ENCODE measurements around the gene LTA.
A peak's percentile ranks its signal among the peaks of the same experiment; 100 is the strongest.

LTA gene

DNA sequence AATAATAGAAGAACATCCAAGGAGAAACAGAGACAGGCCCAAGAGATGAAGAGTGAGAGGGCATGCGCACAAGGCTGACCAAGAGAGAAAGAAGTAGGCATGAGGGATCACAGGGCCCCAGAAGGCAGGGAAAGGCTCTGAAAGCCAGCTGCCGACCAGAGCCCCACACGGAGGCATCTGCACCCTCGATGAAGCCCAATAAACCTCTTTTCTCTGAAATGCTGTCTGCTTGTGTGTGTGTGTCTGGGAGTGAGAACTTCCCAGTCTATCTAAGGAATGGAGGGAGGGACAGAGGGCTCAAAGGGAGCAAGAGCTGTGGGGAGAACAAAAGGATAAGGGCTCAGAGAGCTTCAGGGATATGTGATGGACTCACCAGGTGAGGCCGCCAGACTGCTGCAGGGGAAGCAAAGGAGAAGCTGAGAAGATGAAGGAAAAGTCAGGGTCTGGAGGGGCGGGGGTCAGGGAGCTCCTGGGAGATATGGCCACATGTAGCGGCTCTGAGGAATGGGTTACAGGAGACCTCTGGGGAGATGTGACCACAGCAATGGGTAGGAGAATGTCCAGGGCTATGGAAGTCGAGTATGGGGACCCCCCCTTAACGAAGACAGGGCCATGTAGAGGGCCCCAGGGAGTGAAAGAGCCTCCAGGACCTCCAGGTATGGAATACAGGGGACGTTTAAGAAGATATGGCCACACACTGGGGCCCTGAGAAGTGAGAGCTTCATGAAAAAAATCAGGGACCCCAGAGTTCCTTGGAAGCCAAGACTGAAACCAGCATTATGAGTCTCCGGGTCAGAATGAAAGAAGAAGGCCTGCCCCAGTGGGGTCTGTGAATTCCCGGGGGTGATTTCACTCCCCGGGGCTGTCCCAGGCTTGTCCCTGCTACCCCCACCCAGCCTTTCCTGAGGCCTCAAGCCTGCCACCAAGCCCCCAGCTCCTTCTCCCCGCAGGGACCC is 2.3 kb downstream of the LTA start:
- DNase-seq: peak; percentile 63

GRCh38 chr6:31575335-31575901 is 3.3 kb downstream of the LTA start, which contains the start of gene TNF:
Gene TNF, plus strand, starts transcription at chr6:31575565. Its CDS starts 177 bp downstream, at chr6:31575742.
- peak; percentile 97 for DNase-seq

GRCh38 chr6:31575952-31576685 is 4.0 kb downstream of the LTA start:
- no peak for DNase-seq

DNA sequence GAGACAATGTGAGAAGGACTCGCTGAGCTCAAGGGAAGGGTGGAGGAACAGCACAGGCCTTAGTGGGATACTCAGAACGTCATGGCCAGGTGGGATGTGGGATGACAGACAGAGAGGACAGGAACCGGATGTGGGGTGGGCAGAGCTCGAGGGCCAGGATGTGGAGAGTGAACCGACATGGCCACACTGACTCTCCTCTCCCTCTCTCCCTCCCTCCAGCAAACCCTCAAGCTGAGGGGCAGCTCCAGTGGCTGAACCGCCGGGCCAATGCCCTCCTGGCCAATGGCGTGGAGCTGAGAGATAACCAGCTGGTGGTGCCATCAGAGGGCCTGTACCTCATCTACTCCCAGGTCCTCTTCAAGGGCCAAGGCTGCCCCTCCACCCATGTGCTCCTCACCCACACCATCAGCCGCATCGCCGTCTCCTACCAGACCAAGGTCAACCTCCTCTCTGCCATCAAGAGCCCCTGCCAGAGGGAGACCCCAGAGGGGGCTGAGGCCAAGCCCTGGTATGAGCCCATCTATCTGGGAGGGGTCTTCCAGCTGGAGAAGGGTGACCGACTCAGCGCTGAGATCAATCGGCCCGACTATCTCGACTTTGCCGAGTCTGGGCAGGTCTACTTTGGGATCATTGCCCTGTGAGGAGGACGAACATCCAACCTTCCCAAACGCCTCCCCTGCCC is 4.9 kb downstream of the LTA start:
- DNase-seq: no peak

GRCh38 chr6:31577579-31577966 is 5.5 kb downstream of the LTA start:
- DNase-seq: no peak

DNA sequence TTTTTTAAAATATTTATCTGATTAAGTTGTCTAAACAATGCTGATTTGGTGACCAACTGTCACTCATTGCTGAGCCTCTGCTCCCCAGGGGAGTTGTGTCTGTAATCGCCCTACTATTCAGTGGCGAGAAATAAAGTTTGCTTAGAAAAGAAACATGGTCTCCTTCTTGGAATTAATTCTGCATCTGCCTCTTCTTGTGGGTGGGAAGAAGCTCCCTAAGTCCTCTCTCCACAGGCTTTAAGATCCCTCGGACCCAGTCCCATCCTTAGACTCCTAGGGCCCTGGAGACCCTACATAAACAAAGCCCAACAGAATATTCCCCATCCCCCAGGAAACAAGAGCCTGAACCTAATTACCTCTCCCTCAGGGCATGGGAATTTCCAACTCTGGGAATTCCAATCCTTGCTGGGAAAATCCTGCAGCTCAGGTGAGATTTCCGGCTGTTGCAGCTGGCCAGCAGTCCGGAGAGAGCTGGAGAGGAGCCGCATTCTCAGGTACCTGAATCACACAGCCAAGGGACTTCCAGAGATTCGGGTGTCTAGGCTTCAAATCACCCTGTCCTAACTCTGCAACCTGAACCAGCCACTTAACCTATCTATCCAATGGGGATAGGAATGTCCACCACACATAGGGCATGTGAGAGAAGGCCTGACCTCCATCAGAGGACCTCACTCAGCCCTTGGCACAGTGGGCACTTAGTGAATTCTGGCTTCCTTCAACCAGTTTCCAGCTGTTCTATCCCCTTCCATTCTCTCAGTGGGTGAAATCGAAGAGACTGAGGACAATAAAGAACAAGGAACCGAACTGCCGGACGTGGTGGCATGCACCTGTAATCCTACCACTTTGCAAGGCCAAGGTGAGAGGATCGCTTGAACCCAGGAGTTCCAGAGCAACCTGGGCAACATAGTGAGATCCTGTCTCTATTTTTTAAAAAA is 6.4 kb downstream of the LTA start:
- no peak for DNase-seq

DNA sequence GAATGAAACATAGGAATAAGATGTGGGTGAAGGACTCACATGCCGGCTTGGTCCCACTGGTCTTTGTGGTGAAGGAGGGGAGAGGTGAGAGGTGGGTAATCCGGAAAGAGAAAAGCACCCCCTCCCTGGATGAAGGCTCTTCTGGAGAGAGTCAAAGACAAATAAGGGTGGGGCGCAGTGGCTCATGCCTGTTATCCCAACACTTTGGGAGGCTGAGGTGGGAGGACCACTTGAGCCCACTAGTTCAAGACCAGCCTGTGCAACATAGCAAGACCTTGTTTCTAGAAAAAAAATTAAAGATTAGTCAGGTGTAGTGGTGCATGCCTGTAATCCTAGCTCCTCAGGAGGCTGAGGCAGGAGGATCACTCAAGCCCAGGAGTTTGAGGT is 7.0 kb downstream of the LTA start:
- DNase-seq: no peak

DNA sequence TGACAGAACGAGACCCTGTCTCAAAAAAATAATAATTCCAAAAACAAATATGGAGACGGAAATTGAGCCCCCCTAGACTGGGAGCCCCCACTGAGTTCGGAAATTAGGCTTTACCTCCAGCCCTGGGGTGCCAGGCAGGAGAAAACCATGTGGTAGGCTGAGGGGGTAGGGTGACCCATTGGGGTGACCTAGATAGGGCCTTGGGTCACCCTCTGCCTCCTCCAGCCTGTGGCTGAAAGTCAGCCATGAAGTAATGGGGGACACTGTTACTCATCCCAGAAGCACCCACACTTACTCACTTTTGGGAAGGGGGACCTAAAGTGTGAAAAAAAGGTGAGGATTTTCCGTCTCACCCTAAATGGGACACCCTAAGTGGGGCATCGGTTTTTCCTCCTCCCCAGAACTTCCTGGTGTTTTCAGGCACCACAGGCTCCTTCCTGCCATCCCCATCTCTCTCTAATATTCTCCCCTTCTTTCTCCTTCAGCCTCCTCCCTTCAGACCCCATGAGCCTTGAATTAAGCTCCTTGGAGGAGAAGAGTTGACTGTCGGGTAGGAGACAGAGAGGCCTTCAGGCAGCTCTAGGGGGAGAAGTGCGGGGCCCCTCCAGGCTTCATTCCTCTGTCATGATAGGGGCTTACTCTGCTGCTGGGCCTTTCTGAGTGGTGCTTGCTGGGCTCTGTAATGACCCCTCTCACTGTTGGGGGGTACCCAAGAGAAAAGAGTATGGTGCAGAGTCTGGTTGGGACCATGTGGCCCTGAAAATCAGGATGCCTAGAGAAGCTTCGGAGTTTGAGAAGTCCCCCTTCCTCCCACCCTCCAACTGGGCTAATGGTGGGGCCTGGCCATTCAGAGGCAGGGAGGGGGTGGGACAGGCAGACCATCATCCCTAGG is 7.7 kb downstream of the LTA start:
- no peak for DNase-seq

- no peak for DNase-seq
Measured at GRCh38 chr6:31580438-31580740, 8.3 kb downstream of the LTA start.

- DNase-seq: peak; percentile 87
Measured at GRCh38 chr6:31580807-31581433, 8.8 kb downstream of the LTA start.

DNA sequence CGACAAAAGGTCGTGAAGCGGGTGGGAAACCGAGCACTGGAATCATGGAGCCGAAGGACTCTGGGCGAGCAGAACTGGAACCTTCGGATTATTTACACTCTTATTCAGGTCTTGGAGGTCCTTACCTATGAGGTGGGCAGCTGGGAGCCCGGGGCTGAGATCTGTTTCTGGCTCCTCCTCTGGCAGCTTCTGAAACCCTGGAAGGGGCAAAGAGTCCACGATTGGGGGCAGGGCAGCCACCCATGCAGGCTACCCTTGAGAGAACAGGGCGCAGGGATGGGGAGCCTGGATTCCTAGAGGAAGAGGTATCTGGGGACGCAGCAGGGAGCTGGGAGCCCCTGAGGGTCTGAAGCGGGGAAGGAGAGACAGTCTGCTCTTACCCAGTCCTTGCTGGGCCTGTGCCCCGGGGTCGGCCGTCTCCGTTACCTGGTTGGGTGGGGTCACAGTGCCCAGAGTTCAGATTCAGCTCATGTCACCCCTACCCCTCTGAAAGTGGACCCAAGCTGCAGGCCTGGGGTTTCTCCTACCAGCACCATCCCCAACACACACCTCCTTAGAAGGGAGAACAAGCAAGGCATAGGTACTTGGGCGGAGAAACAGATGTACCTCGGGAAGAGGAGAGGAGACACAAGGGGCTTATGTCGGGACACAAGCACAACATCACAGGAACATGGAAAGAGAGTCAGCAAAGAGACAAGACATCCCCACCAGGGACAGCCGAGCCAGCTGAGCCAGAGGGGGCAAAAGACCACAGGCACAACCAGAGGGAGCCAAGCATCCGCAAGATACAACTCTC is 9.5 kb downstream of the LTA start:
- DNase-seq: no peak

DNA sequence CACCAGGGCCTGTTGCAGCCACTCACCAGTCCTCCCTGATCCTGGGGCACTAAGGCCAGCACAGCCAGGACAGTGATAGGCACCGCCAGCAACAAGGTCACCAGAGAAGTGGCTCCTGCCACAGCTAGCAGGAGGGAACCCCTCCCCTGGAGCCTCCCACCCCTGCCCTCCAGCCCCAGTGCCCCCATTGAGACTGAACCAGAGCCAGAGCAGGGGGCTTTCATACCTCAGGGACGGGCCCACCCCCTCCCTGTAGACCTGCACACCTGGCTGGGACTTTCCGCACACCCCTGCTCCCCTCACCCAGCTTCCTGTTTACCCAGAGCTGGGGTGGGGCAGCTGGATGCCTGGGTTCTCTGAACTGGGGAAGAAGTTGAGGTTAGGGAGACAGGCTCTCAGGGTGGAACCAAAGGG is 10.1 kb downstream of the LTA start, which contains the start of gene LTB:
Gene LTB (minus strand): TSS at position 195 of the 414 bp plus-strand sequence. CDS start 7 bp downstream, at position 188.
- DNase-seq: no peak

DNA sequence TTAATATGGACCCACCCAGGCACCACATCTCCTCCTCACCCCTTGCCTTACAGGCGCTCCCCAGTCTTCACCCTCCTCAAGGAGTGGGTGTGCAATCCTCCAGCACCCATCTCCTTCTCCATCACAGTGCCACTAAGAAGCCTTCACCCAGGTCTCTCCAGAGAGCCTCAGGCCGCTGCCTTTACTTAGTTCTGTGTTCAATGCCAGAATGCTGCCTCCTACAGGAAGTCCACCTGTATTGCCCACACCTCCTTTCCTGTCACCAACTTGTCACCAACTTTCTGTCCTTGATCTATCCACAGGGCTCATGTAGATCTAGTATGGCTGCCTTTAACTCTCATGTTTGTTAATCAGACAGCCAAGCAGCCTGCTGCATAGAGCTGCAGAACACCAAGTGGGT is 13.4 kb downstream of the LTA start:
- no peak for DNase-seq

DNA sequence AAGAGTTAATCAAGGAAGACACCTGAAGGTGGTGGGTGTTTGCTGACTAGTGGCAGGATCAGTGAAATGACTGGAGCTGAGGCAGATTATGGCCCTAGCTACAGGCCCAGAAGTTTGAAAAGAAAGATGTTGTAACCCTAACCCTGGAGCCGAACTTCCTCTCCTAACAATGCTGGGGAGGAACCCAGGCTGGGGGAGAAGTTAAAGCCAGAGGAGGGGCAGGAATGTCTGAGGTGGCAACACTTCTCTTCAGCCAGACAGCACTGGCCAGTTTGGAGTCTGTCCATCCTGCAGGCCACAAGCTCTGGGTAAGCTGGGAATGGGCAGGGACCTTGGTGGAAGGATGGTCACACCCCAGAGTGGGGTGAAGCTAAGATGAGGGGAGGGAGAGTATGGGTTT is 13.9 kb downstream of the LTA start, which contains the start of gene LST1:
Gene LST1 (plus strand): TSS at position 270 of the 400 bp plus-strand sequence. CDS start 1,023 bp downstream, outside the sequence.
- peak; percentile 70 for DNase-seq

DNA sequence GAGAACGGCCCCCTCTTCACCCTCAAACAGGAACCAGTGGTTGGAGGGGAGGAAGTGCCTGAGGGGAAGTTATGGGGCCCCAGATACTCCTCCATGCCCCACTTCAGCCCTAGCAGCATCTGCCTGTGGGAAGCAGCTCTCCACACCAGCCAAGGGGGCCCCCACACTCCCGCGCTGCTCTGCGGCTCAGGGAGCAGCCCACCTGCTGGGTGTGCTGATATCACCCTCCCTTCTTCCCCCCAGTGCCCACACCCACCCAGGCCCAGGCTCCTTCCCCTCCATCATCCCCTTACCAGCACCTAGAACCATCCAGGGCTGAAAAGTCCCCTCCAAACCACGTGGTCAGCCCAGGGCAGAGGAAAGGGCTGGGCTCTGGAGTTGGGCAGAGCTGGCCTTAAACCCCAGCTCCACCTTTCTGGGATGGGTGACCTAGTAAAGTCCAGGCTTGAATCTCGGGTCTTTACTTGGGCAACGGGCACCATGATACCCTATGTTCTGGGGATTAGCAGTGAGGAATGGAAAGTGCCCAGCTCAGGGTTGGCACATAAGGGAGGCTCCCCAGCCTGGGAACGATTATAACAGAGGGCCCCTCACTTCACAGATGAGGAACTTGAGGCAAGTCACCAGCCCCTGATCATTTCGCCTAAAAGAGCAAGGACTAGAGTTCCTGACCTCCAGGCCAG is 14.7 kb downstream of the LTA start:
- DNase-seq: peak; percentile 60

GRCh38 chr6:31587791-31588777 is 16.0 kb downstream of the LTA start:
- DNase-seq: peak; percentile 51
